Measurements from ENCODE around the gene CACNA1C. TPM values are rescaled to one million over a fixed set of nuclear protein-coding genes. Genes with fewer than 3 reads are reported as not detected.
"Not testable (repeated sequence)": the region's sequence is repeated elsewhere in the genome, so short reads cannot be mapped to it uniquely, and the experiment has no call there.

CACNA1C gene
- total RNA-seq, 4 donors from 2014 or later: 44.1 to 104 (median 49.4) TPM

DNA sequence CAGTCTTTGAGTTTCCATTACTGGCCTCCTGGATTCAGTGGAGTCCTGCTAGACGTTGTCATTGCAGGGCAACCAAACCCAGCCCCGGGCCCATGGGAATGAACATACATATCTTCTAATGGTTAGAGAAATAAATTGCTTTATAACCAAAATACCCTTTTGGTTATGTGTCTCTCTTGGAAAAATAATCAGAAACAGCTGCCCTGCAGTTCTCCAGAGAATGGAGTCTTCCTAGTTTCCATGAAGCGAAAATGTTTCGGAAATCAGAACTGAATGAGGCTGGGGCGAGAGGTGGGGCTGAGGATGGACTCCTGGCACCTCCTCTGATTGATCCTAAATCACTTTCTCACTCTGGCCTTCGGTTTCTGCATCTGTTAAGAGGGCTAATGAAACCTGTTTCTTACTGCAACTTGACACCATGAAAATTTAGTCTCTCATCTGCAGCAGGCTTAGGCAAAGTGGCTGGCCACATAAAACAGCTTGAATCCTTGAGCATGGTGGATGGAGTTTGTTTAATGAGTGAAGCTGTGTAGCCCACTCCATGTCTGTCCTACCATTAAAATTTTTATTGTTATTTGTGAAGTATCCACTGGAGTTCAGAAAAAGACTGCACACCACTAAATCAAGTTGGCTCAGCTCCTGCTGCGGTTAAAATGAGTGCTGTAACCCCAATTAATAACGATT, 198.9 kb downstream of the CACNA1C start:
- Histone ChIP-seq H3K9me3 (no peaks in the 10 kb centered on the region), H3K27ac (replicated peaks in 1 of 4) (peak overlapping the region; percentile 79 to 86 (median 84)), H3K4me3 (no peak overlapping the region), H3K36me3 (no peaks in the 10 kb centered on the region), H3K4me1 (peaks cover 67 to 88% (median 74%) of the 10 kb centered on the region in 4 donors), H3K27me3 (no peaks in the 10 kb centered on the region)
- WGBS: 76% methylated on average over 8 of the region's 8 CpGs
- no peak for TF ChIP-seq POLR2A (IDR thresholded peaks at IDR 0.05; ENCODE audit: low read depth)
- no peak for TF ChIP-seq POLR2AphosphoS5 (IDR thresholded peaks at IDR 0.05)
- no peak for TF ChIP-seq CTCF (IDR thresholded peaks at IDR 0.05)
- TF ChIP-seq EP300 (IDR thresholded peaks at IDR 0.05): no peak
- no peak for DNase-seq (ENCODE audit: extremely low spot score)
- intact Hi-C loops (cut with DNase I): no loop called here

GRCh38 chr12:2255311-2255710, 202.5 kb downstream of the CACNA1C start:
- DNase-seq (ENCODE audit: extremely low spot score): no peak
- Histone ChIP-seq H3K9me3 (no peaks in the 10 kb centered on the region), H3K27me3 (no peaks in the 10 kb centered on the region), H3K36me3 (no peaks in the 10 kb centered on the region), H3K4me3 (no peak overlapping the region), H3K27ac (replicated peaks in 1 of 4) (peak overlapping the region in 2 of 4 donors; percentile 83 to 86), H3K4me1 (peaks cover 66 to 81% (median 67%) of the 10 kb centered on the region in 4 donors)
- TF ChIP-seq POLR2A (IDR thresholded peaks at IDR 0.05; ENCODE audit: low read depth) (no peak), EP300 (IDR thresholded peaks at IDR 0.05) (no peak), POLR2AphosphoS5 (IDR thresholded peaks at IDR 0.05) (no peak), CTCF (IDR thresholded peaks at IDR 0.05) (no peak)
- intact Hi-C loops (cut with DNase I): no loop called here
- 94% methylated on average over 2 of the region's 2 CpGs for WGBS

DNA sequence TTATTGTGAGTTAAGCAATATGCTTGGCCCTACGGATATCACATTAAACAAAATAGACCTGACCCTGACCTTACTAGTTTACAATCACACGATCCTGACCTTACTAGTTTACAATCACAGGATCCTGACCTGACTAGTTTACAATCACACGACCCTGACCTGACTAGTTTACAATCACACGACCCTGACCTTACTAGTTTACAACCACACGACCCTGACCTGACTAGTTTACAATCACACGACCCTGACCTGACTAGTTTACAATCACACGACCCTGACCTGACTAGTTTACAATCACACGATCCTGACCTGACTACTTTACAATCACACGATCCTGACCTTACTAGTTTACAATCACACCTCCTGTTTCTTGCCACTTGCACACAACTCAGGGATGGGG, 202.9 kb downstream of the CACNA1C start:
- WGBS: 89% methylated on average over 9 of the region's 9 CpGs
- H3K27me3 ChIP-seq; intact Hi-C loops (cut with DNase I); DNase-seq (ENCODE audit: extremely low spot score); H3K36me3 ChIP-seq; H3K9me3 ChIP-seq; H3K4me3 ChIP-seq: not testable (repeated sequence)
- Histone ChIP-seq H3K4me1 (peaks cover 62 to 80% (median 66%) of the 10 kb centered on the region in 4 donors), H3K27ac (replicated peaks in 1 of 4) (peak overlapping the region in 2 of 4 donors; percentile 83 to 86)

GRCh38 chr12:2256453-2256852, 203.7 kb downstream of the CACNA1C start:
- 80% methylated on average over 6 of the region's 6 CpGs for WGBS
- H3K27ac ChIP-seq (replicated peaks in 1 of 4): peak overlapping the region in 3 of 4 donors; percentile 11 to 86 (median 57)

DNA sequence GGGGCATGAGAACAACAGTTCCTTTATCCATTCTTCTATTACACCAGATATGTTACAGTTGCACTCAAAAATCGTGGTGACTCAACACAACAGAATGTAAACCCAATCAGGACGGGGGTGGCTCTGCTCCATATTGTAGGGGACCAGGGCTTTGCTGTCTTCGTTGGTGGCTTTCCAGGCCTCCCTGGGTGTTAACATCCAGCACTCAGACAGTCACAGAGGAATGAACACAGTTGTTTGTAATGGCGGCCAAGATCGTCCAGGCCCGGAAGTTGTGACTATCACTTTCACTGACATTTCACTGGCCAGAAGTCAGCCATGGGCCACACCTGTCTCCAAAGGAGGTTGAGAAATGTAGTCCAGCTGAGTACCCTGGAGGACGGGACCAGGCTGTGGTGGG, 204.1 kb downstream of the CACNA1C start:
- H3K4me3 ChIP-seq: no peak overlapping the region
- intact Hi-C loops (cut with DNase I): no loop called here
- H3K36me3 ChIP-seq: no peaks in the 10 kb centered on the region
- H3K4me1 ChIP-seq: peaks cover 56 to 74% (median 64%) of the 10 kb centered on the region in 4 donors
- TF ChIP-seq CTCF (IDR thresholded peaks at IDR 0.05): no peak
- no peak for TF ChIP-seq POLR2A (IDR thresholded peaks at IDR 0.05; ENCODE audit: low read depth)
- no peak for TF ChIP-seq EP300 (IDR thresholded peaks at IDR 0.05)
- TF ChIP-seq POLR2AphosphoS5 (IDR thresholded peaks at IDR 0.05): no peak
- H3K9me3 ChIP-seq: no peaks in the 10 kb centered on the region
- no peaks in the 10 kb centered on the region for H3K27me3 ChIP-seq
- WGBS: 59% methylated on average over 7 of the region's 7 CpGs
- no peak for DNase-seq (ENCODE audit: extremely low spot score)
- H3K27ac ChIP-seq (replicated peaks in 1 of 4): peak overlapping the region; percentile 11 to 86 (median 36)

More at GRCh38 chr12:2256453-2256852, 203.7 kb downstream of the CACNA1C start:
- Histone ChIP-seq H3K9me3 (no peaks in the 10 kb centered on the region), H3K4me1 (peaks cover 56 to 74% (median 65%) of the 10 kb centered on the region in 4 donors), H3K27me3 (no peaks in the 10 kb centered on the region), H3K4me3 (no peak overlapping the region), H3K36me3 (no peaks in the 10 kb centered on the region)
- DNase-seq (ENCODE audit: extremely low spot score): no peak
- intact Hi-C loops (cut with DNase I): no loop called here
- no peak for TF ChIP-seq POLR2A (IDR thresholded peaks at IDR 0.05; ENCODE audit: low read depth)
- TF ChIP-seq CTCF (IDR thresholded peaks at IDR 0.05): no peak
- TF ChIP-seq EP300 (IDR thresholded peaks at IDR 0.05): no peak
- TF ChIP-seq POLR2AphosphoS5 (IDR thresholded peaks at IDR 0.05): no peak
